Measurements from ENCODE around the gene TWNK.

TWNK gene

GRCh38 chr10:101007099-101007711 is 19.9 kb downstream of the TWNK start:
- Histone ChIP-seq H3K27me3 (no peaks in the 10 kb centered on the region), H3K9me3 (no peaks in the 10 kb centered on the region), H3K27ac (no peak overlapping the region), H3K4me1 (ENCODE audit: control insufficient read depth in 1 of 2, insufficient read depth in 1 of 2, low read depth in 1 of 2, low read length in 1 of 2) (no peaks in the 10 kb centered on the region), H3K36me3 (peaks cover 15% of the 10 kb centered on the region), H3K4me3 (ENCODE audit: low read depth in 1 of 2, low read length in 1 of 2) (no peak overlapping the region)
- no peak for TF ChIP-seq CTCF (IDR thresholded peaks at IDR 0.05)

- no peak for TF ChIP-seq CTCF (IDR thresholded peaks at IDR 0.05)
- Histone ChIP-seq H3K27me3 (peaks cover 1% of the 10 kb centered on the region), H3K9me3 (no peaks in the 10 kb centered on the region), H3K4me1 (ENCODE audit: control insufficient read depth in 1 of 2, insufficient read depth in 1 of 2, low read depth in 1 of 2, low read length in 1 of 2) (no peaks in the 10 kb centered on the region), H3K27ac (no peak overlapping the region), H3K36me3 (peaks cover 15% of the 10 kb centered on the region), H3K4me3 (ENCODE audit: low read depth in 1 of 2, low read length in 1 of 2) (no peak overlapping the region)
Observed at GRCh38 chr10:101007915-101008822, 20.8 kb downstream of the TWNK start.

GRCh38 chr10:101008823-101009423 is 21.6 kb downstream of the TWNK start:
- H3K9me3 ChIP-seq, result no peaks in the 10 kb centered on the region
- H3K4me3 ChIP-seq (ENCODE audit: low read depth in 1 of 2, low read length in 1 of 2), result no peak overlapping the region
- TF ChIP-seq CTCF (IDR thresholded peaks at IDR 0.05), result no peak
- H3K4me1 ChIP-seq (ENCODE audit: control insufficient read depth in 1 of 2, insufficient read depth in 1 of 2, low read depth in 1 of 2, low read length in 1 of 2), result no peaks in the 10 kb centered on the region
- peaks cover 5% of the 10 kb centered on the region for H3K27me3 ChIP-seq
- no peak overlapping the region for H3K27ac ChIP-seq
- H3K36me3 ChIP-seq, result peaks cover 15% of the 10 kb centered on the region

GRCh38 chr10:101010329-101010728 is 23.0 kb downstream of the TWNK start:
- Histone ChIP-seq H3K4me1 (ENCODE audit: control insufficient read depth in 1 of 2, insufficient read depth in 1 of 2, low read depth in 1 of 2, low read length in 1 of 2) (no peaks in the 10 kb centered on the region), H3K36me3 (peaks cover 12% of the 10 kb centered on the region), H3K27ac (no peak overlapping the region), H3K4me3 (ENCODE audit: low read depth in 1 of 2, low read length in 1 of 2) (no peak overlapping the region), H3K27me3 (peaks cover 5% of the 10 kb centered on the region), H3K9me3 (no peaks in the 10 kb centered on the region)
- no peak for TF ChIP-seq CTCF (IDR thresholded peaks at IDR 0.05)

GRCh38 chr10:101011517-101012423 is 24.4 kb downstream of the TWNK start:
- Histone ChIP-seq H3K36me3 (peaks cover 3% of the 10 kb centered on the region), H3K4me1 (ENCODE audit: control insufficient read depth in 1 of 2, insufficient read depth in 1 of 2, low read depth in 1 of 2, low read length in 1 of 2) (no peaks in the 10 kb centered on the region), H3K9me3 (no peaks in the 10 kb centered on the region), H3K27me3 (peaks cover 19% of the 10 kb centered on the region), H3K4me3 (ENCODE audit: low read depth in 1 of 2, low read length in 1 of 2) (no peak overlapping the region), H3K27ac (no peak overlapping the region)
- TF ChIP-seq CTCF (IDR thresholded peaks at IDR 0.05), result no peak

Data from neutrophil (primary cell).